ENCODE data around the gene TRIB2.

Gene TRIB2

GRCh38 chr2:12787891-12788801 lies 71.4 kb downstream of the TRIB2 start:
- DNase-seq (ENCODE audit: low spot score): no peak
- TF ChIP-seq CTCF (IDR thresholded peaks at IDR 0.05; ENCODE audit: extremely low read depth, missing control alignments): no peak

- no peak for TF ChIP-seq CTCF (IDR thresholded peaks at IDR 0.05; ENCODE audit: extremely low read depth, missing control alignments)
- DNase-seq (ENCODE audit: low spot score): no peak
Observed at GRCh38 chr2:12791906-12792305, 75.2 kb downstream of the TRIB2 start.

Measured in GM20000 (cell line).